HepG2 (cell line): Measurements from ENCODE around the gene NAA11. TPM values are rescaled to one million over a fixed set of nuclear protein-coding genes. Genes with fewer than 3 reads are reported as not detected.

ENCODE experiments used
- ATAC-seq: fragments of 200-7000 bp; cut with Tn5 transposase; 3 replicates; pipeline ENCODE4 v1.9.1; 2020; ENCODE audit warnings: mild to moderate bottlenecking, moderate library complexity
- BruUV-seq: library from RNA; stranded (reverse); fragments of 400-500 nt; replicated peaks from 2 replicates; lab custom pipeline; 2021; lab: Mats Ljungman, UMichigan
- CTCF ChIA-PET: fragments of 300-600 bp; formaldehyde crosslinking; extraction: SDS; loops from one replicate; lab custom pipeline; 2021; ENCODE audit warnings: low total read pairs, inconsistent platforms, low intra/inter-chr PET ratio; lab: Yijun Ruan, JAX
- POLR2A ChIA-PET: fragments of 350-600 bp; sonication (Branson Sonifier 250); formaldehyde crosslinking; loops from one replicate; lab custom pipeline; 2020; ENCODE audit warnings: antibody characterized with exemption, inconsistent platforms; lab: Yijun Ruan, JAX
- DNase-seq: peaks from one replicate; pipeline ENCODE4 v3.0.0-alpha.2; 2015; ENCODE audit warnings: low spot score
- FAIRE-seq: peaks from 3 replicates; lab custom pipeline; 2011; peaks lifted over from hg19 to GRCh38; lab: Jason Lieb, UNC
- H2AFZ ChIP-seq: one replicate; pipeline ENCODE4 v1.6.1; 2011; ENCODE audit warnings: low read length, inconsistent platforms
- H3K27ac ChIP-seq: fragments of 300-600 bp; 3 replicates; pipeline ENCODE4 v1.8.0; 2011; ENCODE audit warnings: mixed run types, mild to moderate bottlenecking, mixed read lengths, low read length, inconsistent platforms; ENCODE audit not compliant: insufficient read depth; ENCODE audit errors: extremely low read length
- H3K27me3 ChIP-seq, 2 experiments: fragments of 200-600 bp in 1 of 2; 2 replicates in 1 of 2; 3 replicates in 1 of 2; pipeline versions ENCODE4 v1.6.0 to v1.8.0; 2011; ENCODE audit warnings: low read length in 2 of 2, mild to moderate bottlenecking in 2 of 2, moderate library complexity in 2 of 2, inconsistent platforms in 1 of 2; ENCODE audit not compliant: insufficient read depth in 2 of 2, control insufficient read depth in 1 of 2
- H3K36me3 ChIP-seq, 2 experiments: fragments of 200-600 bp in 1 of 2; replicated peaks in 1 of 2; 2 replicates in 1 of 2; 3 replicates in 1 of 2; pipeline versions ENCODE4 v1.5.1 to v1.8.0; 2011; ENCODE audit warnings: low read length in 2 of 2, inconsistent platforms in 1 of 2; ENCODE audit not compliant: insufficient read depth in 2 of 2, control insufficient read depth in 1 of 2
- H3K4me1 ChIP-seq: 2 replicates; pipeline ENCODE4 v1.5.1; 2012; ENCODE audit warnings: low read length, inconsistent platforms; ENCODE audit not compliant: insufficient read depth
- H3K4me2 ChIP-seq: 2 replicates; pipeline ENCODE4 v1.6.0; 2011; ENCODE audit warnings: low read depth, low read length, inconsistent platforms
- H3K4me3 ChIP-seq, 3 experiments: fragments of 200-600 bp in 1 of 3; sonication (generic), shearing (Covaris generic) in 1 of 3; replicated peaks in 1 of 3; 2 replicates each; pipeline ENCODE4 v1.5.1; 2011 to 2016; ENCODE audit warnings: low read length in 3 of 3, inconsistent platforms in 2 of 3, low read depth in 2 of 3, mild to moderate bottlenecking in 2 of 3, control low read depth in 1 of 3, mixed read lengths in 1 of 3; ENCODE audit not compliant: insufficient read depth in 1 of 3
- H3K79me2 ChIP-seq: one replicate; pipeline ENCODE4 v1.6.1; 2011; ENCODE audit warnings: low read length, inconsistent platforms; ENCODE audit not compliant: insufficient read depth
- H3K9ac ChIP-seq: 2 replicates; pipeline ENCODE4 v1.6.0; 2011; ENCODE audit warnings: mild to moderate bottlenecking, low read depth, low read length, inconsistent platforms; ENCODE audit not compliant: insufficient read depth
- H3K9me3 ChIP-seq: 2 replicates; pipeline ENCODE4 v1.5.1; 2012; ENCODE audit warnings: mild to moderate bottlenecking, low read length
- H4K20me1 ChIP-seq: 2 replicates; pipeline ENCODE4 v1.6.0; 2011; ENCODE audit warnings: inconsistent platforms, mild to moderate bottlenecking, low read length, moderate library complexity; ENCODE audit not compliant: insufficient read depth
- GATAD1 ChIP-seq: IDR thresholded peaks from 2 replicates; pipeline ENCODE4 v1.6.1; 2016; ENCODE audit warnings: missing genetic modification reagents, missing compliant biosample characterization
- HNRNPLL ChIP-seq: fragments of 200-400 bp; formaldehyde crosslinking; IDR thresholded peaks from 2 replicates; pipeline ENCODE4 v1.6.1; 2017; ENCODE audit warnings: mild to moderate bottlenecking, low read depth, low read length; ENCODE audit not compliant: poor library complexity, severe bottlenecking
- JARID2 ChIP-seq: sonication (generic); formaldehyde crosslinking; IDR thresholded peaks from 2 replicates; pipeline ENCODE4 v1.8.1; 2023; ENCODE audit warnings: missing genetic modification reagents, inconsistent platforms; ENCODE audit not compliant: insufficient replicate concordance
- NFIC ChIP-seq: IDR thresholded peaks from 2 replicates; pipeline ENCODE4 v1.6.1; 2012; ENCODE audit warnings: mild to moderate bottlenecking, low read length, inconsistent platforms
- ZNF3 ChIP-seq: IDR thresholded peaks from 2 replicates; pipeline ENCODE4 v1.7.0; 2017; ENCODE audit warnings: inconsistent platforms
- ZNF660 ChIP-seq: sonication (generic); formaldehyde crosslinking; IDR thresholded peaks from 2 replicates; pipeline ENCODE4 v1.5.1; 2020; ENCODE audit warnings: mild to moderate bottlenecking, low read depth, missing genetic modification reagents, borderline replicate concordance
- WGBS: methylation state at CpG from one replicate; pipeline ENCODE4 v1.1.6; 2017; ENCODE audit warnings: low lambda C conversion rate; 5-methylcytosine and 5-hydroxymethylcytosine counted together
- in situ Hi-C: cut with HindIII; loops from 2 replicates; pipeline ENCODE4 v1.10.0; 2017; ENCODE audit warnings: low pct_unique_long_range_greater_than_20kb; ENCODE audit not compliant: extremely low pct_ligation_motif_present
- intact Hi-C: fragments of 100-400 bp; cut with micrococcal nuclease; formaldehyde crosslinking; loops from one replicate; pipeline ENCODE4 v1.10.0; 2022; ENCODE audit not compliant: unreplicated experiment
- polyA plus RNA-seq, 8 experiments: library from polyadenylated mRNA; depleted of rRNA in 3 of 8; stranded (reverse) in 7 of 8; unstranded in 1 of 8; fragments of >200 nt; fragmentation: Illumina TruSeq in 4 of 8; extraction: Trizol in 4 of 8; gene quantifications; 2 replicates each; pipeline versions ENCODE4 v1.2.1 to v1.2.3, GENCODE V29; 2011 to 2016; ENCODE audit warnings: low read depth in 4 of 8, missing spikeins in 1 of 8, mixed read lengths in 1 of 8; ENCODE audit not compliant: insufficient read depth in 1 of 8
- total RNA-seq, 5 experiments: library from RNA; depleted of rRNA; stranded (reverse); fragments of >200 nt; fragmentation: Illumina TruSeq; extraction: Trizol; gene quantifications; 2 replicates each; pipeline ENCODE4 v1.2.3, GENCODE V29; 2016; ENCODE audit warnings: low read depth in 1 of 5
- TF ChIP-seq, protein P1 (sequence below): sonication (generic); formaldehyde crosslinking; IDR thresholded peaks from 2 replicates; pipeline ENCODE4 v1.5.1; 2020; ENCODE audit warnings: missing genetic modification reagents, mild to moderate bottlenecking, borderline replicate concordance
- TF ChIP-seq, protein P2 (sequence below): sonication (generic); formaldehyde crosslinking; IDR thresholded peaks from 2 replicates; pipeline ENCODE4 v1.8.1; 2023; ENCODE audit warnings: missing genetic modification reagents, inconsistent platforms, borderline replicate concordance
- TF ChIP-seq, protein P3 (sequence below): sonication (generic); formaldehyde crosslinking; IDR thresholded peaks from 2 replicates; pipeline ENCODE4 v1.5.0; 2020; ENCODE audit warnings: mild to moderate bottlenecking, low read depth, missing genetic modification reagents, borderline replicate concordance
- TF ChIP-seq, protein P4 (sequence below): IDR thresholded peaks from 2 replicates; pipeline ENCODE4 v1.6.1; 2016; ENCODE audit warnings: mild to moderate bottlenecking
- TF ChIP-seq, protein P5 (sequence below): sonication (generic); formaldehyde crosslinking; IDR thresholded peaks from 2 replicates; pipeline ENCODE4 v1.4.0; 2020; ENCODE audit warnings: mild to moderate bottlenecking, missing genetic modification reagents

Gene NAA11
- total and polyA plus RNA-seq, 2 of the 13 experiments (the other 11 are each of a cell fraction or from before 2014, with no cell fraction given) = not detected

DNA sequence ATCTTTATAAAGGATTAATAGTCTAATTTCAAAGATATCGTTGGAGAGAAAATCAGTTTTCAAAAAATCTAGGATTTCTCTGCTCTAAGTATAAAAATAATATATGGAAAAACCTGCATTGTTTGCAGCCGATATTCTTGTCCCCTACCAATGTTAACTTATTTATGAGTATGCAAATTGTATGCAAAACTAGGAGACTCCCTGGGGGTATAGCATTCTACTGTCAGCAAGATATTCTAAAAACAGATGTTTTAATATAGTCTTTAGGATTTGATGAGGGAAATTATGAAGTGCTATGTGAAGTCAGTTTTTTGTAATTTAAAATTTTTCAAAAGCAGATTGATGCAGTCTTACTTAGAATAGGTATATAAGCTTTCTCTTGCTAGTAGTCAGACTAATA lies 41.2 kb upstream of the NAA11 start:
- no peak overlapping the region for H3K27ac ChIP-seq
- CTCF ChIA-PET = no interaction called here
- DNase-seq (no peak), FAIRE-seq (no peak), ATAC-seq (no peak)
- H3K36me3 ChIP-seq = no peaks in the 10 kb centered on the region
- WGBS = 5% methylated on average over 2 of the region's 2 CpGs
- no peaks in the 10 kb centered on the region for H3K27me3 ChIP-seq
- H3K4me1 ChIP-seq = no peaks in the 10 kb centered on the region
- no peak overlapping the region for H3K9ac ChIP-seq
- no peaks in the 10 kb centered on the region for H3K9me3 ChIP-seq
- in situ Hi-C loops (no loop called here), intact Hi-C loops (no loop called here)
- H2AFZ ChIP-seq = no peak overlapping the region
- BruUV-seq = no TSS peak
- no peak overlapping the region for H3K4me2 ChIP-seq
- POLR2A ChIA-PET = no interaction called here
- no peak overlapping the region for H3K4me3 ChIP-seq
- H4K20me1 ChIP-seq = no peaks in the 10 kb centered on the region
- no peaks in the 10 kb centered on the region for H3K79me2 ChIP-seq
- TF ChIP-seq, protein P1, sequence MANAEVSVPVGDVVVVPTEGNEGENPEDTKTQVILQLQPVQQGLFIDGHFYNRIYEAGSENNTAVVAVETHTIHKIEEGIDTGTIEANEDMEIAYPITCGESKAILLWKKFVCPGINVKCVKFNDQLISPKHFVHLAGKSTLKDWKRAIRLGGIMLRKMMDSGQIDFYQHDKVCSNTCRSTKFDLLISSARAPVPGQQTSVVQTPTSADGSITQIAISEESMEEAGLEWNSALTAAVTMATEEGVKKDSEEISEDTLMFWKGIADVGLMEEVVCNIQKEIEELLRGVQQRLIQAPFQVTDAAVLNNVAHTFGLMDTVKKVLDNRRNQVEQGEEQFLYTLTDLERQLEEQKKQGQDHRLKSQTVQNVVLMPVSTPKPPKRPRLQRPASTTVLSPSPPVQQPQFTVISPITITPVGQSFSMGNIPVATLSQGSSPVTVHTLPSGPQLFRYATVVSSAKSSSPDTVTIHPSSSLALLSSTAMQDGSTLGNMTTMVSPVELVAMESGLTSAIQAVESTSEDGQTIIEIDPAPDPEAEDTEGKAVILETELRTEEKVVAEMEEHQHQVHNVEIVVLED (CRISPR knock-in tag) = no peak
- TF ChIP-seq, protein P2, sequence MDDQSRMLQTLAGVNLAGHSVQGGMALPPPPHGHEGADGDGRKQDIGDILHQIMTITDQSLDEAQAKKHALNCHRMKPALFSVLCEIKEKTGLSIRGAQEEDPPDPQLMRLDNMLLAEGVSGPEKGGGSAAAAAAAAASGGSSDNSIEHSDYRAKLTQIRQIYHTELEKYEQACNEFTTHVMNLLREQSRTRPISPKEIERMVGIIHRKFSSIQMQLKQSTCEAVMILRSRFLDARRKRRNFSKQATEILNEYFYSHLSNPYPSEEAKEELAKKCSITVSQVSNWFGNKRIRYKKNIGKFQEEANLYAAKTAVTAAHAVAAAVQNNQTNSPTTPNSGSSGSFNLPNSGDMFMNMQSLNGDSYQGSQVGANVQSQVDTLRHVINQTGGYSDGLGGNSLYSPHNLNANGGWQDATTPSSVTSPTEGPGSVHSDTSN (CRISPR knock-in tag) = no peak
- TF ChIP-seq ZNF660 (CRISPR knock-in tag) (no peak), JARID2 (CRISPR knock-in tag) (no peak), ZNF3 (no peak), GATAD1 (CRISPR knock-in tag) (no peak), NFIC (no peak), HNRNPLL (no peak)
- TF ChIP-seq, protein P3, sequence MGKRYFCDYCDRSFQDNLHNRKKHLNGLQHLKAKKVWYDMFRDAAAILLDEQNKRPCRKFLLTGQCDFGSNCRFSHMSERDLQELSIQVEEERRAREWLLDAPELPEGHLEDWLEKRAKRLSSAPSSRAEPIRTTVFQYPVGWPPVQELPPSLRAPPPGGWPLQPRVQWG (CRISPR knock-in tag) = no peak
- TF ChIP-seq, protein P4, sequence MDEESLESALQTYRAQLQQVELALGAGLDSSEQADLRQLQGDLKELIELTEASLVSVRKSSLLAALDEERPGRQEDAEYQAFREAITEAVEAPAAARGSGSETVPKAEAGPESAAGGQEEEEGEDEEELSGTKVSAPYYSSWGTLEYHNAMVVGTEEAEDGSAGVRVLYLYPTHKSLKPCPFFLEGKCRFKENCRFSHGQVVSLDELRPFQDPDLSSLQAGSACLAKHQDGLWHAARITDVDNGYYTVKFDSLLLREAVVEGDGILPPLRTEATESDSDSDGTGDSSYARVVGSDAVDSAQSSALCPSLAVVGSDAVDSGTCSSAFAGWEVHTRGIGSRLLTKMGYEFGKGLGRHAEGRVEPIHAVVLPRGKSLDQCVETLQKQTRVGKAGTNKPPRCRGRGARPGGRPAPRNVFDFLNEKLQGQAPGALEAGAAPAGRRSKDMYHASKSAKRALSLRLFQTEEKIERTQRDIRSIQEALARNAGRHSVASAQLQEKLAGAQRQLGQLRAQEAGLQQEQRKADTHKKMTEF (CRISPR knock-in tag) = no peak
- TF ChIP-seq, protein P5, sequence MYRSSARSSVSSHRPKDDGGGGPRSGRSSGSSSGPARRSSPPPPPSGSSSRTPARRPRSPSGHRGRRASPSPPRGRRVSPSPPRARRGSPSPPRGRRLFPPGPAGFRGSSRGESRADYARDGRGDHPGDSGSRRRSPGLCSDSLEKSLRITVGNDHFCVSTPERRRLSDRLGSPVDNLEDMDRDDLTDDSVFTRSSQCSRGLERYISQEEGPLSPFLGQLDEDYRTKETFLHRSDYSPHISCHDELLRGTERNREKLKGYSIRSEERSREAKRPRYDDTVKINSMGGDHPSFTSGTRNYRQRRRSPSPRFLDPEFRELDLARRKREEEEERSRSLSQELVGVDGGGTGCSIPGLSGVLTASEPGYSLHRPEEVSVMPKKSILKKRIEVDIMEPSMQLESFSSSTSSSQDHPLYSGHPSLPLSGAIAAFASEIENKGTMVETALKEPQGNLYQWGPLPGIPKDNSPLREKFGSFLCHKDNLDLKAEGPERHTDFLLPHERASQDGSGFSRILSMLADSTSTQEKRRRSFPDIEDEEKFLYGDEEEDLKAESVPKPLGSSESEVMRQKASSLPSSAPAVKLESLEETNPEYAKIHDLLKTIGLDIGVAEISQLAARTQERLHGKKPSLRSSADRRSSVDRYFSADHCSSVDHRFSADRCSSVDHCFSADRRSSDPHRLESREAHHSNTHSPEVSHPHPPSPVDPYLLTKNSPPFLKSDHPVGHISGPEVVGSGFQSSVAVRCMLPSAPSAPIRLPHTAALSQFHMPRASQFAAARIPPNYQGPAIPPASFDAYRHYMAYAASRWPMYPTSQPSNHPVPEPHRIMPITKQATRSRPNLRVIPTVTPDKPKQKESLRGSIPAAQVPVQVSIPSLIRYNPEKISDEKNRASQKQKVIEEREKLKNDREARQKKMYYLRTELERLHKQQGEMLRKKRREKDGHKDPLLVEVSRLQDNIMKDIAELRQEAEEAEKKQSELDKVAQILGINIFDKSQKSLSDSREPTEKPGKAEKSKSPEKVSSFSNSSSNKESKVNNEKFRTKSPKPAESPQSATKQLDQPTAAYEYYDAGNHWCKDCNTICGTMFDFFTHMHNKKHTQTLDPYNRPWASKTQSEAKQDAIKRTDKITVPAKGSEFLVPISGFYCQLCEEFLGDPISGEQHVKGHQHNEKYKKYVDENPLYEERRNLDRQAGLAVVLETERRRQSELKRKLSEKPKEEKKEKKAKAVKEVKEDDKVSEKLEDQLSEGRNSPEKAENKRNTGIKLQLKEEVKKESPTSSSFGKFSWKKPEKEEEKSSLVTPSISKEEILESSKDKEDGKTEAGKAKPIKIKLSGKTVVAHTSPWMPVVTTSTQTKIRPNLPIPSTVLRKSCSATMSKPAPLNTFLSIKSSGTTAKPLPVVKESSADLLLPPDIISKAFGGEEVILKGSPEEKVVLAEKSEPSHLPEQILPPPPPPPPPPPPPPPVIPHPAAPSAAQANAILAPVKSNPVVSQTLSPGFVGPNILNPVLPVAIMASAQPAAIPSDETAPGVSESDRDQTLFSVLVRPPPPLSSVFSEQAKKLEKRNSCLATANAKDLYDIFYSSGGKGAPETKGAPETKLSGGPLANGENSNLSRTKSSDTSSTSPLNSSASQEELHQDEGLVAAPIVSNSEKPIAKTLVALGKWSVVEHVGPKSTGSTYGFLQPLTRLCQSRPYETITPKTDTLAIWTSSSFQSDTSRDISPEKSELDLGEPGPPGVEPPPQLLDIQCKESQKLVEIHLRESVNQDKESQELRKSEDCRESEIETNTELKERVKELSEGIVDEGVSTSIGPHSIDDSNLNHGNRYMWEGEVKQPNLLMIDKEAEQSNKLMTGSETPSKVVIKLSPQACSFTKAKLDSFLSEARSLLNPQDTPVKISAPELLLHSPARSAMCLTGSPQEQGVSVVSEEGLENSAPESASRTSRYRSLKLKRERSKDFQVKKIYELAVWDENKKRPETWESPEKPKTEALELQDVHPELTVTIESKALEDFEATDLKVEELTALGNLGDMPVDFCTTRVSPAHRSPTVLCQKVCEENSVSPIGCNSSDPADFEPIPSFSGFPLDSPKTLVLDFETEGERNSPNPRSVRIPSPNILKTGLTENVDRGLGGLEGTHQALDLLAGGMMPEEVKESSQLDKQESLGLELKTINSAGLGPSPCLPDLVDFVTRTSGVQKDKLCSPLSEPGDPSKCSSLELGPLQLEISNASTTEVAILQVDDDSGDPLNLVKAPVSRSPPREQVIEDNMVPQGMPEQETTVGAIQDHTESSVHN (CRISPR knock-in tag) = no peak
